IMR-90 (cell line): Measurements from ENCODE around the gene LAMA5.

ENCODE experiments used
- BHLHE40 ChIP-seq: fragments of 150-350 bp; IDR thresholded peaks from 2 replicates; pipeline ENCODE4 v1.6.1; 2016; ENCODE audit warnings: mild to moderate bottlenecking, low read depth, low read length
- CEBPB ChIP-seq: IDR thresholded peaks from 2 replicates; pipeline ENCODE4 v1.6.1; 2012; ENCODE audit warnings: low read depth, low read length, improper control_type of control experiment
- CHD1 ChIP-seq: IDR thresholded peaks from 2 replicates; pipeline ENCODE4 v1.6.1; 2012; ENCODE audit warnings: low read depth, low read length, improper control_type of control experiment
- FOS ChIP-seq: fragments of 150-350 bp; IDR thresholded peaks from 2 replicates; pipeline ENCODE4 v1.6.1; 2016; ENCODE audit warnings: low read depth, low read length
- MAFK ChIP-seq: IDR thresholded peaks from 2 replicates; pipeline ENCODE4 v1.6.1; 2012; ENCODE audit warnings: low read depth, low read length, improper control_type of control experiment
- MXI1 ChIP-seq: IDR thresholded peaks from 2 replicates; pipeline ENCODE4 v1.6.1; 2012; ENCODE audit warnings: low read depth, mild to moderate bottlenecking, low read length, moderate library complexity, borderline replicate concordance
- NFE2L2 ChIP-seq: fragments of 150-350 bp; IDR thresholded peaks from 2 replicates; pipeline ENCODE4 v1.6.1; 2016; ENCODE audit warnings: low read depth, mild to moderate bottlenecking, low read length
- POLR2A ChIP-seq: IDR thresholded peaks from 2 replicates; pipeline ENCODE4 v1.6.1; 2012; ENCODE audit warnings: mild to moderate bottlenecking, low read depth, low read length
- RAD21 ChIP-seq: IDR thresholded peaks from 2 replicates; pipeline ENCODE4 v1.6.1; 2012; ENCODE audit warnings: low read length, improper control_type of control experiment
- RCOR1 ChIP-seq: IDR thresholded peaks from 2 replicates; pipeline ENCODE4 v1.6.1; 2012; ENCODE audit warnings: mild to moderate bottlenecking, low read length, improper control_type of control experiment; ENCODE audit not compliant: insufficient replicate concordance
- RFX5 ChIP-seq: IDR thresholded peaks from 2 replicates; pipeline ENCODE4 v1.8.0; 2012; ENCODE audit warnings: low read depth, mild to moderate bottlenecking, low read length, moderate library complexity
- SMC3 ChIP-seq: fragments of 150-350 bp; IDR thresholded peaks from 2 replicates; pipeline ENCODE4 v1.6.1; 2016; ENCODE audit warnings: low read depth, mild to moderate bottlenecking, antibody characterized with exemption, low read length, moderate library complexity
- TF ChIP-seq, protein P1 (sequence below): conservative IDR thresholded peaks from 2 replicates; pipeline ENCODE4 v1.5.1; 2012; ENCODE audit warnings: mild to moderate bottlenecking, low read depth, low read length, improper control_type of control experiment
- TF ChIP-seq, protein P2 (sequence below): fragments of 150-350 bp; IDR thresholded peaks from 2 replicates; pipeline ENCODE4 v1.6.1; 2017; ENCODE audit warnings: mild to moderate bottlenecking, antibody characterized with exemption, low read length, low read depth

DNA sequence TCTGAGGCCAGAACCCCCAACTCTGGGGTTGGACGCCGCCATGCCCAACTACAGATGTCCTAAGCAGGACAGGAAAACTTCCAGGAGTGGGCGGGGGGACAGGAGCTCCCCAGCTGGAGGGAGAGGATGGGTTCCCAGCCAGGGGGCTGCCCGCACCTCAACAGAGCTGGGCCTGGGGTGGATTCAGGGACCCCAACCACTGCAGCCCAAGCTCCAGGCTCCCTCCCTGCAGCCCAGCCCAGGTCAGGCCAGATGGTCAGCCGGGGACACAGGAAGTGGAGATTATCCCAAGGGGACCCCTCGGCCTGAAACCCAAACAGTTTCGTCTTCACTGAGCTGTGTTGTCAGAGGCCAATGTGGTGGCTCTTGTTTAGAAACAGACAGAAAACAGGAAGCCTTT is 9.4 kb downstream of the LAMA5 start:
- TF ChIP-seq, protein P1, sequence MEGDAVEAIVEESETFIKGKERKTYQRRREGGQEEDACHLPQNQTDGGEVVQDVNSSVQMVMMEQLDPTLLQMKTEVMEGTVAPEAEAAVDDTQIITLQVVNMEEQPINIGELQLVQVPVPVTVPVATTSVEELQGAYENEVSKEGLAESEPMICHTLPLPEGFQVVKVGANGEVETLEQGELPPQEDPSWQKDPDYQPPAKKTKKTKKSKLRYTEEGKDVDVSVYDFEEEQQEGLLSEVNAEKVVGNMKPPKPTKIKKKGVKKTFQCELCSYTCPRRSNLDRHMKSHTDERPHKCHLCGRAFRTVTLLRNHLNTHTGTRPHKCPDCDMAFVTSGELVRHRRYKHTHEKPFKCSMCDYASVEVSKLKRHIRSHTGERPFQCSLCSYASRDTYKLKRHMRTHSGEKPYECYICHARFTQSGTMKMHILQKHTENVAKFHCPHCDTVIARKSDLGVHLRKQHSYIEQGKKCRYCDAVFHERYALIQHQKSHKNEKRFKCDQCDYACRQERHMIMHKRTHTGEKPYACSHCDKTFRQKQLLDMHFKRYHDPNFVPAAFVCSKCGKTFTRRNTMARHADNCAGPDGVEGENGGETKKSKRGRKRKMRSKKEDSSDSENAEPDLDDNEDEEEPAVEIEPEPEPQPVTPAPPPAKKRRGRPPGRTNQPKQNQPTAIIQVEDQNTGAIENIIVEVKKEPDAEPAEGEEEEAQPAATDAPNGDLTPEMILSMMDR: no peak
- TF ChIP-seq RAD21 (no peak), POLR2A (no peak), RFX5 (no peak), CHD1 (no peak), BHLHE40 (no peak), RCOR1 (no peak), MAFK (no peak), CEBPB (no peak), MXI1 (no peak), SMC3 (no peak), FOS (no peak), NFE2L2 (no peak)
- TF ChIP-seq, protein P2, sequence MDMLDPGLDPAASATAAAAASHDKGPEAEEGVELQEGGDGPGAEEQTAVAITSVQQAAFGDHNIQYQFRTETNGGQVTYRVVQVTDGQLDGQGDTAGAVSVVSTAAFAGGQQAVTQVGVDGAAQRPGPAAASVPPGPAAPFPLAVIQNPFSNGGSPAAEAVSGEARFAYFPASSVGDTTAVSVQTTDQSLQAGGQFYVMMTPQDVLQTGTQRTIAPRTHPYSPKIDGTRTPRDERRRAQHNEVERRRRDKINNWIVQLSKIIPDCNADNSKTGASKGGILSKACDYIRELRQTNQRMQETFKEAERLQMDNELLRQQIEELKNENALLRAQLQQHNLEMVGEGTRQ: no peak
